H9 (cell line): Measurements from ENCODE around the gene IL31RA. TPM values are rescaled to one million over a fixed set of nuclear protein-coding genes. Genes with fewer than 3 reads are reported as not detected.

Experiments used
- DNase-seq: peaks from one replicate; pipeline ENCODE4 v3.0.0-alpha.2; 2017
- H2AFZ ChIP-seq: one replicate; pipeline ENCODE4 v1.6.1; 2013; ENCODE audit warnings: mild to moderate bottlenecking, low read length, control low read depth, moderate library complexity
- H2AK5ac ChIP-seq: 2 replicates; pipeline ENCODE4 v1.6.1; 2013; ENCODE audit warnings: low read length, control low read depth, mixed read lengths; ENCODE audit not compliant: insufficient read length
- H2BK120ac ChIP-seq: one replicate; pipeline ENCODE4 v1.6.1; 2013; ENCODE audit warnings: low read depth, mild to moderate bottlenecking, low read length, control low read depth, inconsistent platforms; ENCODE audit not compliant: poor library complexity, severe bottlenecking
- H2BK12ac ChIP-seq: 2 replicates; pipeline ENCODE4 v1.6.1; 2013; ENCODE audit warnings: low read length, control low read depth, mixed read lengths, low read depth; ENCODE audit not compliant: insufficient read length
- H2BK15ac ChIP-seq: 2 replicates; pipeline ENCODE4 v1.6.1; 2013; ENCODE audit warnings: low read depth, low read length, control low read depth
- H2BK20ac ChIP-seq: one replicate; pipeline ENCODE4 v1.6.1; 2013; ENCODE audit warnings: low read depth, mild to moderate bottlenecking, low read length, control low read depth, inconsistent platforms; ENCODE audit not compliant: poor library complexity, severe bottlenecking
- H2BK5ac ChIP-seq: 2 replicates; pipeline ENCODE4 v1.6.1; 2013; ENCODE audit warnings: low read length, control low read depth, mixed read lengths; ENCODE audit not compliant: insufficient read length
- H3K14ac ChIP-seq: 2 replicates; pipeline ENCODE4 v1.6.1; 2013; ENCODE audit warnings: low read length, control low read depth; ENCODE audit not compliant: insufficient read depth
- H3K18ac ChIP-seq: 2 replicates; pipeline ENCODE4 v1.6.1; 2013; ENCODE audit warnings: low read depth, mild to moderate bottlenecking, mixed read lengths, low read length, control low read depth; ENCODE audit not compliant: insufficient read length
- H3K23ac ChIP-seq: 2 replicates; pipeline ENCODE4 v1.6.1; 2013; ENCODE audit warnings: low read length, control low read depth, mixed read lengths, low read depth; ENCODE audit not compliant: insufficient read length
- H3K23me2 ChIP-seq: 2 replicates; pipeline ENCODE4 v1.6.1; 2013; ENCODE audit warnings: low read depth, mild to moderate bottlenecking, mixed read lengths, low read length, control low read depth; ENCODE audit not compliant: insufficient read length, poor library complexity, severe bottlenecking
- H3K27ac ChIP-seq: 2 replicates; pipeline ENCODE4 v1.5.1; 2013; ENCODE audit warnings: low read length, control low read depth, mixed read lengths, low read depth; ENCODE audit not compliant: insufficient read length
- H3K27me3 ChIP-seq: 2 replicates; pipeline ENCODE4 v1.6.1; 2013; ENCODE audit warnings: low read length, control low read depth, inconsistent platforms; ENCODE audit not compliant: insufficient read depth
- H3K4ac ChIP-seq: 2 replicates; pipeline ENCODE4 v1.6.1; 2013; ENCODE audit warnings: low read depth, mild to moderate bottlenecking, control low read depth, inconsistent platforms, low read length, moderate library complexity
- H3K4me1 ChIP-seq: 2 replicates; pipeline ENCODE4 v1.6.1; 2013; ENCODE audit warnings: low read length, control low read depth, inconsistent platforms; ENCODE audit not compliant: insufficient read depth
- H3K4me2 ChIP-seq: 2 replicates; pipeline ENCODE4 v1.6.1; 2013; ENCODE audit warnings: low read length, control low read depth, mixed read lengths; ENCODE audit not compliant: insufficient read length, insufficient read depth
- H3K56ac ChIP-seq: 2 replicates; pipeline ENCODE4 v1.6.1; 2013; ENCODE audit warnings: low read depth, mild to moderate bottlenecking, mixed read lengths, low read length, control low read depth; ENCODE audit not compliant: insufficient read length
- H3K79me1 ChIP-seq: 2 replicates; pipeline ENCODE4 v1.6.1; 2013; ENCODE audit warnings: low read depth, mild to moderate bottlenecking, moderate library complexity, low read length, control low read depth, inconsistent platforms; ENCODE audit not compliant: insufficient read depth, poor library complexity, severe bottlenecking
- H3K79me2 ChIP-seq: 2 replicates; pipeline ENCODE4 v1.6.1; 2013; ENCODE audit warnings: low read length, control low read depth, inconsistent platforms; ENCODE audit not compliant: insufficient read depth
- H3K9ac ChIP-seq: 2 replicates; pipeline ENCODE4 v1.6.1; 2013; ENCODE audit warnings: low read length, control low read depth, mixed read lengths; ENCODE audit not compliant: insufficient read length; ENCODE audit errors: extremely low read depth
- H3K9me3 ChIP-seq: one replicate; pipeline ENCODE4 v1.6.1; 2013; ENCODE audit warnings: low read depth, low read length, inconsistent platforms; ENCODE audit not compliant: control insufficient read depth
- H3T11ph ChIP-seq: one replicate; pipeline ENCODE4 v1.6.1; 2013; ENCODE audit warnings: mild to moderate bottlenecking, low read length, control low read depth, inconsistent platforms
- H4K20me1 ChIP-seq: one replicate; pipeline ENCODE4 v1.6.1; 2013; ENCODE audit not compliant: control insufficient read depth, insufficient read length, insufficient read depth
- H4K5ac ChIP-seq: 2 replicates; pipeline ENCODE4 v1.6.1; 2013; ENCODE audit warnings: low read depth, mild to moderate bottlenecking, mixed read lengths, low read length, control low read depth; ENCODE audit not compliant: insufficient read length
- H4K8ac ChIP-seq: replicated peaks from 2 replicates; pipeline ENCODE4 v1.6.1; 2013; ENCODE audit warnings: low read length, control low read depth, mixed read lengths, low read depth; ENCODE audit not compliant: insufficient read length
- H4K91ac ChIP-seq: 2 replicates; pipeline ENCODE4 v1.6.1; 2013; ENCODE audit warnings: low read depth, mild to moderate bottlenecking, moderate library complexity, mixed read lengths, low read length, control low read depth; ENCODE audit not compliant: insufficient read length
- H3K27ac Mint-ChIP-seq, 3 experiments: 2 replicates in 2 of 3; 3 replicates in 1 of 3; pipeline ENCODE4 v1.8.0; 2020 to 2021; ENCODE audit warnings: mixed read lengths in 3 of 3, mild to moderate bottlenecking in 1 of 3, moderate library complexity in 1 of 3
- H3K27me3 Mint-ChIP-seq: 2 replicates; pipeline ENCODE4 v1.8.0; 2021; ENCODE audit warnings: low read depth, mild to moderate bottlenecking, moderate library complexity, mixed read lengths
- H3K36me3 Mint-ChIP-seq, 3 experiments: 2 replicates in 2 of 3; 3 replicates in 1 of 3; pipeline ENCODE4 v1.8.0; 2020 to 2021; ENCODE audit warnings: low read depth in 3 of 3, mixed read lengths in 3 of 3; ENCODE audit not compliant: insufficient read depth in 1 of 3
- H3K4me1 Mint-ChIP-seq, 2 experiments: 2 replicates each; pipeline ENCODE4 v1.8.0; 2020; ENCODE audit warnings: mixed read lengths in 2 of 2
- H3K4me3 Mint-ChIP-seq, 2 experiments: 2 replicates in 1 of 2; 3 replicates in 1 of 2; pipeline ENCODE4 v1.8.0; 2020 to 2021; ENCODE audit warnings: mild to moderate bottlenecking in 2 of 2, mixed read lengths in 2 of 2, moderate library complexity in 1 of 2
- H3K9me3 Mint-ChIP-seq, 2 experiments: 2 replicates in 1 of 2; 3 replicates in 1 of 2; pipeline ENCODE4 v1.8.0; 2020; ENCODE audit warnings: mild to moderate bottlenecking in 2 of 2, mixed read lengths in 2 of 2, moderate library complexity in 1 of 2
- WGBS: extraction: QIAGEN DNeasy Blood & Tissue Kit; methylation state at CpG from one replicate; pipeline ENCODE4 v1.1.7; 2013; ENCODE audit warnings: missing lambda C conversion rate, low lambda C conversion rate, mixed read lengths; ENCODE audit not compliant: insufficient read length; ENCODE audit errors: extremely low coverage; 5-methylcytosine and 5-hydroxymethylcytosine counted together
- total RNA-seq: library from RNA; stranded (reverse); gene quantifications from 2 replicates; pipeline ENCODE4 v1.2.1, GENCODE V29; 2021
- TF ChIP-seq, protein P1 (sequence below): fragments of 200-600 bp; sonication (generic); conservative IDR thresholded peaks from 3 replicates; pipeline ENCODE4 v1.8.0; 2021; ENCODE audit warnings: antibody characterized with exemption, mild to moderate bottlenecking

Gene IL31RA
- total RNA-seq, 1 experiment from 2014 or later = 0.11 TPM

DNA sequence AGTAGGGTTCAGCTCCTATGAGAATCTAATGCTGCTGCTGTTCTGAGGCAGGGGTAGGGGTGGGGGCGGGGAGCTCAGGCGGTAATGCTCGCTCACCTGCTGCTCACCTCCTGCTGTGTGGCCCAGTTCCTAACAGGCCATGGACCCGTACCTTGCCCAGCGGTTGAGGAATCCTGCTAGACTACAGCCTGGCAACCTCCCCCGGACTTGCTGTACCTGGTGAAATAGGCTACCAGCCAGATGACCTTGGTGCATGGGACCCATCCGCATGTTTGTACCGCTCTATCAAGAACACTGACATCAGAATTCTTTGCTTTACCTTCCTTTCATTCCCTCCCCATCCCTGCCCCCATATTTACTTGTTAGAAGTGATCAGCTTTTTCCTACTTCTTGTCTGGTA, 15.3 kb downstream of the IL31RA start:
- no peak overlapping the region for H3K56ac ChIP-seq
- H3K14ac ChIP-seq = no peak overlapping the region
- no peaks in the 10 kb centered on the region for H3K23me2 ChIP-seq
- no peak overlapping the region for H3K27ac ChIP-seq
- H4K91ac ChIP-seq = no peak overlapping the region
- no peak overlapping the region for H2AK5ac ChIP-seq
- no peaks in the 10 kb centered on the region for H3K9me3 ChIP-seq
- no peak overlapping the region for H3K4me2 ChIP-seq
- no peak for DNase-seq
- H2BK20ac ChIP-seq = no peak overlapping the region
- no peak overlapping the region for H2AFZ ChIP-seq
- no peaks in the 10 kb centered on the region for H3K27me3 ChIP-seq
- H3K4me3 Mint-ChIP-seq = no peak overlapping the region
- H3T11ph ChIP-seq = no peak overlapping the region
- H3K27ac Mint-ChIP-seq = no peak overlapping the region
- no peak overlapping the region for H2BK5ac ChIP-seq
- H2BK12ac ChIP-seq = no peak overlapping the region
- peaks cover 0 to 2% (median 0%) of the 10 kb centered on the region in 3 experiments; a peak in 2 of 7 replicates for H3K36me3 Mint-ChIP-seq
- TF ChIP-seq, protein P1, sequence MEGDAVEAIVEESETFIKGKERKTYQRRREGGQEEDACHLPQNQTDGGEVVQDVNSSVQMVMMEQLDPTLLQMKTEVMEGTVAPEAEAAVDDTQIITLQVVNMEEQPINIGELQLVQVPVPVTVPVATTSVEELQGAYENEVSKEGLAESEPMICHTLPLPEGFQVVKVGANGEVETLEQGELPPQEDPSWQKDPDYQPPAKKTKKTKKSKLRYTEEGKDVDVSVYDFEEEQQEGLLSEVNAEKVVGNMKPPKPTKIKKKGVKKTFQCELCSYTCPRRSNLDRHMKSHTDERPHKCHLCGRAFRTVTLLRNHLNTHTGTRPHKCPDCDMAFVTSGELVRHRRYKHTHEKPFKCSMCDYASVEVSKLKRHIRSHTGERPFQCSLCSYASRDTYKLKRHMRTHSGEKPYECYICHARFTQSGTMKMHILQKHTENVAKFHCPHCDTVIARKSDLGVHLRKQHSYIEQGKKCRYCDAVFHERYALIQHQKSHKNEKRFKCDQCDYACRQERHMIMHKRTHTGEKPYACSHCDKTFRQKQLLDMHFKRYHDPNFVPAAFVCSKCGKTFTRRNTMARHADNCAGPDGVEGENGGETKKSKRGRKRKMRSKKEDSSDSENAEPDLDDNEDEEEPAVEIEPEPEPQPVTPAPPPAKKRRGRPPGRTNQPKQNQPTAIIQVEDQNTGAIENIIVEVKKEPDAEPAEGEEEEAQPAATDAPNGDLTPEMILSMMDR = no peak
- H2BK120ac ChIP-seq = no peak overlapping the region
- H2BK15ac ChIP-seq = no peak overlapping the region
- H3K9ac ChIP-seq = no peak overlapping the region
- H3K18ac ChIP-seq = no peak overlapping the region
- H3K79me1 ChIP-seq = no peaks in the 10 kb centered on the region
- H3K9me3 Mint-ChIP-seq = peaks cover 2 to 3% of the 10 kb centered on the region in 2 experiments; a peak in 4 of 5 replicates
- no CpG with 5 or more reads among the region's 8 CpGs for WGBS
- no peaks in the 10 kb centered on the region for H3K4me1 ChIP-seq
- H3K4ac ChIP-seq = no peak overlapping the region
- no peaks in the 10 kb centered on the region; the same call in 1 of the 2 replicates for H3K27me3 Mint-ChIP-seq
- H3K79me2 ChIP-seq = no peaks in the 10 kb centered on the region
- H3K23ac ChIP-seq = no peak overlapping the region
- no peaks in the 10 kb centered on the region for H4K20me1 ChIP-seq
- H3K4me1 Mint-ChIP-seq = no peaks in the 10 kb centered on the region
- no peak overlapping the region for H4K8ac ChIP-seq
- H4K5ac ChIP-seq = no peak overlapping the region
